Measurements from ENCODE around the gene SOBP. TPM values are rescaled to one million over a fixed set of nuclear protein-coding genes. Genes with fewer than 3 reads are reported as not detected.

Gene SOBP
- total and polyA plus RNA-seq, 2 donors (not counting 3 experiments of a cell fraction or from before 2014, with no cell fraction given) = 0.35 to 6.6 TPM

- CTCF ChIA-PET = interaction anchor here (0.6 to 0.9 kb wide), 4 partner anchors 9 to 205 kb away, joined by 3 to 4 read pairs (median 3); no protein-coding TSS in a partner anchor
- intact Hi-C loops (cut with micrococcal nuclease) = no loop called here
These were observed 151.2 kb downstream of the SOBP start for GRCh38 chr6:107641071-107641470.

More at GRCh38 chr6:107641071-107641470, 151.2 kb downstream of the SOBP start:
- Histone ChIP-seq H3K9me3 (replicated peaks; ENCODE audit: control insufficient read depth, insufficient read depth, low read length) (no peaks in the 10 kb centered on the region), H2AFZ (ENCODE audit: low read depth, low read length) (no peak overlapping the region), H4K20me1 (replicated peaks; ENCODE audit: control insufficient read depth, extremely low read depth, insufficient read depth, low read length) (no peaks in the 10 kb centered on the region), H3K27ac (ENCODE audit: insufficient read depth, low read depth, low read length) (no peak overlapping the region), H3K4me3 (replicated peaks in 1 of 3; ENCODE audit: insufficient read depth in 1 of 3, low read depth in 1 of 3, low read length in 3 of 3) (no peak overlapping the region), H3K27me3 (ENCODE audit: control insufficient read depth in 2 of 2, insufficient read depth in 2 of 2, low read length in 2 of 2) (no peaks in the 10 kb centered on the region), H3K79me2 (ENCODE audit: control insufficient read depth, insufficient read depth, low read length) (no peaks in the 10 kb centered on the region), H3K4me1 (ENCODE audit: control insufficient read depth, extremely low read depth, insufficient read depth, low read length) (peaks cover 7% of the 10 kb centered on the region), H3K4me2 (ENCODE audit: insufficient read depth, low read length) (no peak overlapping the region), H3K9ac (replicated peaks; ENCODE audit: extremely low read depth, insufficient read depth, low read length) (no peak overlapping the region), H3K36me3 (ENCODE audit: control insufficient read depth in 2 of 2, extremely low read depth in 1 of 2, insufficient read depth in 2 of 2, low read length in 2 of 2) (no peaks in the 10 kb centered on the region), H3K9me1 (replicated peaks; ENCODE audit: control insufficient read depth, extremely low read depth, insufficient read depth, low read length) (no peaks in the 10 kb centered on the region)
- no peak for FAIRE-seq
- TF ChIP-seq FOS (IDR thresholded peaks at IDR 0.05; ENCODE audit: borderline replicate concordance, insufficient read depth, low read length) (no peak), JUN (IDR thresholded peaks at IDR 0.05; ENCODE audit: borderline replicate concordance, insufficient read depth, insufficient read length, low read depth) (no peak), MAX (IDR thresholded peaks at IDR 0.05; ENCODE audit: insufficient read depth, insufficient read length) (no peak), GATA2 (IDR thresholded peaks at IDR 0.05; ENCODE audit: insufficient read depth, insufficient read length, low read depth, low read length) (no peak), CTCF (IDR thresholded peaks at IDR 0.05; ENCODE audit: extremely low read depth in 1 of 2, insufficient read depth in 1 of 2, low read depth in 1 of 2, low read length in 2 of 2) (no peak)
- dilution Hi-C loops (cut with MboI; ENCODE audit: extremely low pct_ligation_motif_present, low sequenced_read_pairs) = no loop called here
- no peak for DNase-seq (ENCODE audit: low read depth, low spot score)
- BruUV-seq (replicated peaks) = no TSS peak
- POLR2A ChIA-PET = no interaction called here
